GM23338 (cell line): ENCODE results near the gene TUB. TPM values are rescaled to one million over a fixed set of nuclear protein-coding genes. Genes with fewer than 3 reads are reported as not detected.

Experiments
- EZH2phosphoT487 ChIP-seq: fragments of 200-600 bp; sonication (generic); IDR thresholded peaks from one replicate; pipeline ENCODE4 v1.8.1; 2018; ENCODE audit warnings: antibody characterized with exemption; ENCODE audit not compliant: unreplicated experiment
- NANOG ChIP-seq: IDR thresholded peaks from 2 replicates; pipeline ENCODE4 v1.6.1; 2016; ENCODE audit warnings: antibody characterized with exemption, borderline replicate concordance
- ZNF114 ChIP-seq: fragments of 250-450 bp; sonication (Bioruptor Pico); IDR thresholded peaks from 2 replicates; pipeline ENCODE4 v1.5.0; 2020; ENCODE audit warnings: mild to moderate bottlenecking, moderate library complexity
- polyA plus RNA-seq: library from polyadenylated mRNA; unstranded; fragments of >200 nt; fragmentation: Nextera tagmentation; extraction: Ambion mirVana; gene quantifications from 2 replicates; pipeline ENCODE4 v1.2.1, GENCODE V29; 2016
- total RNA-seq: library from RNA; depleted of rRNA; stranded (reverse); fragments of >200 nt; shearing (Covaris generic); gene quantifications from 2 replicates; pipeline ENCODE4 v1.2.3, GENCODE V29; 2014
- TF ChIP-seq, protein P1 (sequence below): fragments of 250-450 bp; sonication (Bioruptor Pico); IDR thresholded peaks from 2 replicates; pipeline ENCODE4 v1.5.0; 2020; ENCODE audit warnings: mild to moderate bottlenecking, moderate library complexity
- TF ChIP-seq, protein P2 (sequence below): IDR thresholded peaks from one replicate; pipeline ENCODE4 v1.6.1; 2018; ENCODE audit warnings: antibody characterized with exemption; ENCODE audit not compliant: unreplicated experiment

TUB gene
- total and polyA plus RNA-seq, 2 experiments from 2014 or later, result 5.5 to 30.4 TPM

DNA sequence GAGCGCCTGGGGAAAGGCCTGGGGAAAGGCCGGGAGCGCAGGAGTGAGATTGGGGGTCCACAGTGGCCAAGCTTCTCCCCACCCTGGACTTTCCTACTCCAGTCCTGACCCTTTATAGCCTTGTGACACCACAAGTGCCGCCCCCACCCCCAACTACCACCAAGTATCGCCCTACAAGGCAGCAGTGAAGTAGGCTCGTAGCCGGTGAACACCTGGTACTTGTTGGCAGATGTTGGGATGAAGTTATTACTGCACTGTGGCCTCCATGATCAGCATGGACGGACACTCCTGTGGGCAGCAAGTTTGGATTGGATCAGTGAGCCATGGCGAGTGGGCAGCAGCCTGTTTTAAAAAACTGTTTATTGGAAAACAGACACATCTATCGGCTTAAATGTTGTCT is 48.9 kb upstream of the TUB start (continued):
- TF ChIP-seq, protein P1, sequence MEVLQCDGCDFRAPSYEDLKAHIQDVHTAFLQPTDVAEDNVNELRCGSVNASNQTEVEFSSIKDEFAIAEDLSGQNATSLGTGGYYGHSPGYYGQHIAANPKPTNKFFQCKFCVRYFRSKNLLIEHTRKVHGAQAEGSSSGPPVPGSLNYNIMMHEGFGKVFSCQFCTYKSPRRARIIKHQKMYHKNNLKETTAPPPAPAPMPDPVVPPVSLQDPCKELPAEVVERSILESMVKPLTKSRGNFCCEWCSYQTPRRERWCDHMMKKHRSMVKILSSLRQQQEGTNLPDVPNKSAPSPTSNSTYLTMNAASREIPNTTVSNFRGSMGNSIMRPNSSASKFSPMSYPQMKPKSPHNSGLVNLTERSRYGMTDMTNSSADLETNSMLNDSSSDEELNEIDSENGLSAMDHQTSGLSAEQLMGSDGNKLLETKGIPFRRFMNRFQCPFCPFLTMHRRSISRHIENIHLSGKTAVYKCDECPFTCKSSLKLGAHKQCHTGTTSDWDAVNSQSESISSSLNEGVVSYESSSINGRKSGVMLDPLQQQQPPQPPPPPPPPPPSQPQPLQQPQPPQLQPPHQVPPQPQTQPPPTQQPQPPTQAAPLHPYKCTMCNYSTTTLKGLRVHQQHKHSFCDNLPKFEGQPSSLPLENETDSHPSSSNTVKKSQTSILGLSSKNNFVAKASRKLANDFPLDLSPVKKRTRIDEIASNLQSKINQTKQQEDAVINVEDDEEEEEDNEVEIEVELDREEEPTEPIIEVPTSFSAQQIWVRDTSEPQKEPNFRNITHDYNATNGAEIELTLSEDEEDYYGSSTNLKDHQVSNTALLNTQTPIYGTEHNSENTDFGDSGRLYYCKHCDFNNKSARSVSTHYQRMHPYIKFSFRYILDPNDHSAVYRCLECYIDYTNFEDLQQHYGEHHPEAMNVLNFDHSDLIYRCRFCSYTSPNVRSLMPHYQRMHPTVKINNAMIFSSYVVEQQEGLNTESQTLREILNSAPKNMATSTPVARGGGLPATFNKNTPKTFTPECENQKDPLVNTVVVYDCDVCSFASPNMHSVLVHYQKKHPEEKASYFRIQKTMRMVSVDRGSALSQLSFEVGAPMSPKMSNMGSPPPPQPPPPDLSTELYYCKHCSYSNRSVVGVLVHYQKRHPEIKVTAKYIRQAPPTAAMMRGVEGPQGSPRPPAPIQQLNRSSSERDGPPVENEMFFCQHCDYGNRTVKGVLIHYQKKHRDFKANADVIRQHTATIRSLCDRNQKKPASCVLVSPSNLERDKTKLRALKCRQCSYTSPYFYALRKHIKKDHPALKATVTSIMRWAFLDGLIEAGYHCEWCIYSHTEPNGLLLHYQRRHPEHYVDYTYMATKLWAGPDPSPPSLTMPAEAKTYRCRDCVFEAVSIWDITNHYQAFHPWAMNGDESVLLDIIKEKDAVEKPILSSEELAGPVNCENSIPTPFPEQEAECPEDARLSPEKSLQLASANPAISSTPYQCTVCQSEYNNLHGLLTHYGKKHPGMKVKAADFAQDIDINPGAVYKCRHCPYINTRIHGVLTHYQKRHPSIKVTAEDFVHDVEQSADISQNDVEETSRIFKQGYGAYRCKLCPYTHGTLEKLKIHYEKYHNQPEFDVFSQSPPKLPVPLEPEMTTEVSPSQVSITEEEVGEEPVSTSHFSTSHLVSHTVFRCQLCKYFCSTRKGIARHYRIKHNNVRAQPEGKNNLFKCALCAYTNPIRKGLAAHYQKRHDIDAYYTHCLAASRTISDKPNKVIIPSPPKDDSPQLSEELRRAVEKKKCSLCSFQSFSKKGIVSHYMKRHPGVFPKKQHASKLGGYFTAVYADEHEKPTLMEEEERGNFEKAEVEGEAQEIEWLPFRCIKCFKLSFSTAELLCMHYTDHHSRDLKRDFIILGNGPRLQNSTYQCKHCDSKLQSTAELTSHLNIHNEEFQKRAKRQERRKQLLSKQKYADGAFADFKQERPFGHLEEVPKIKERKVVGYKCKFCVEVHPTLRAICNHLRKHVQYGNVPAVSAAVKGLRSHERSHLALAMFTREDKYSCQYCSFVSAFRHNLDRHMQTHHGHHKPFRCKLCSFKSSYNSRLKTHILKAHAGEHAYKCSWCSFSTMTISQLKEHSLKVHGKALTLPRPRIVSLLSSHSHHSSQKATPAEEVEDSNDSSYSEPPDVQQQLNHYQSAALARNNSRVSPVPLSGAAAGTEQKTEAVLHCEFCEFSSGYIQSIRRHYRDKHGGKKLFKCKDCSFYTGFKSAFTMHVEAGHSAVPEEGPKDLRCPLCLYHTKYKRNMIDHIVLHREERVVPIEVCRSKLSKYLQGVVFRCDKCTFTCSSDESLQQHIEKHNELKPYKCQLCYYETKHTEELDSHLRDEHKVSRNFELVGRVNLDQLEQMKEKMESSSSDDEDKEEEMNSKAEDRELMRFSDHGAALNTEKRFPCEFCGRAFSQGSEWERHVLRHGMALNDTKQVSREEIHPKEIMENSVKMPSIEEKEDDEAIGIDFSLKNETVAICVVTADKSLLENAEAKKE (CRISPR knock-in tag), result no peak
- TF ChIP-seq NANOG (no peak), EZH2phosphoT487 (no peak), ZNF114 (no peak)
- TF ChIP-seq, protein P2, sequence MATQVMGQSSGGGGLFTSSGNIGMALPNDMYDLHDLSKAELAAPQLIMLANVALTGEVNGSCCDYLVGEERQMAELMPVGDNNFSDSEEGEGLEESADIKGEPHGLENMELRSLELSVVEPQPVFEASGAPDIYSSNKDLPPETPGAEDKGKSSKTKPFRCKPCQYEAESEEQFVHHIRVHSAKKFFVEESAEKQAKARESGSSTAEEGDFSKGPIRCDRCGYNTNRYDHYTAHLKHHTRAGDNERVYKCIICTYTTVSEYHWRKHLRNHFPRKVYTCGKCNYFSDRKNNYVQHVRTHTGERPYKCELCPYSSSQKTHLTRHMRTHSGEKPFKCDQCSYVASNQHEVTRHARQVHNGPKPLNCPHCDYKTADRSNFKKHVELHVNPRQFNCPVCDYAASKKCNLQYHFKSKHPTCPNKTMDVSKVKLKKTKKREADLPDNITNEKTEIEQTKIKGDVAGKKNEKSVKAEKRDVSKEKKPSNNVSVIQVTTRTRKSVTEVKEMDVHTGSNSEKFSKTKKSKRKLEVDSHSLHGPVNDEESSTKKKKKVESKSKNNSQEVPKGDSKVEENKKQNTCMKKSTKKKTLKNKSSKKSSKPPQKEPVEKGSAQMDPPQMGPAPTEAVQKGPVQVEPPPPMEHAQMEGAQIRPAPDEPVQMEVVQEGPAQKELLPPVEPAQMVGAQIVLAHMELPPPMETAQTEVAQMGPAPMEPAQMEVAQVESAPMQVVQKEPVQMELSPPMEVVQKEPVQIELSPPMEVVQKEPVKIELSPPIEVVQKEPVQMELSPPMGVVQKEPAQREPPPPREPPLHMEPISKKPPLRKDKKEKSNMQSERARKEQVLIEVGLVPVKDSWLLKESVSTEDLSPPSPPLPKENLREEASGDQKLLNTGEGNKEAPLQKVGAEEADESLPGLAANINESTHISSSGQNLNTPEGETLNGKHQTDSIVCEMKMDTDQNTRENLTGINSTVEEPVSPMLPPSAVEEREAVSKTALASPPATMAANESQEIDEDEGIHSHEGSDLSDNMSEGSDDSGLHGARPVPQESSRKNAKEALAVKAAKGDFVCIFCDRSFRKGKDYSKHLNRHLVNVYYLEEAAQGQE, result no peak
